ENCODE results near the gene F2RL3.

- TF ChIP-seq CTCF (IDR thresholded peaks at IDR 0.05; ENCODE audit: low read length) = no peak
- TF ChIP-seq EZH2 (IDR thresholded peaks at IDR 0.05; ENCODE audit: borderline replicate concordance, low read length) = no peak
These were observed 42.0 kb downstream of the F2RL3 start for GRCh38 chr19:16930753-16931152.

Measured in OCI-LY1 (cell line).